ENCODE results near the gene CHST5.
"Not testable (repeated sequence)": the region's sequence is repeated elsewhere in the genome, so short reads cannot be mapped to it uniquely, and the experiment has no call there.

The CHST5 gene

DNA sequence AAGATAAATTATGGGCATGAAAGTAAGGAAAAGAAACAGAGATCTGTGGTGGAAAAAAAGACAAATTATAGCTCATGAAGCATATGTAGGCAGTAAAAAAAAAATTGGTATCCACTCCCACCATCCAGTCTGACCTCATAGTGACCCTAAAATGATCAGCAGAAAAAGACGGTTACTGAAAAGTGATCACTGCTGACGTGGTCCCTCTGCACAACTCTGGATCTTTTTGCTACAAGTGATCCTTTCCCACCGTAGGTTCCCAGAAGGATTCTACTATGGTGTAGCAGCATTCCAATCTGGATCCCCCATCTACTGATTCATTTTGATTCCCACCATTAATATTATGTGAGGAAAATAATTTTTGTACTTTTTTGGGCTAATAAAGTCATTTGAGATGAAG is 29.8 kb downstream of the CHST5 start:
- TF ChIP-seq, protein P1, sequence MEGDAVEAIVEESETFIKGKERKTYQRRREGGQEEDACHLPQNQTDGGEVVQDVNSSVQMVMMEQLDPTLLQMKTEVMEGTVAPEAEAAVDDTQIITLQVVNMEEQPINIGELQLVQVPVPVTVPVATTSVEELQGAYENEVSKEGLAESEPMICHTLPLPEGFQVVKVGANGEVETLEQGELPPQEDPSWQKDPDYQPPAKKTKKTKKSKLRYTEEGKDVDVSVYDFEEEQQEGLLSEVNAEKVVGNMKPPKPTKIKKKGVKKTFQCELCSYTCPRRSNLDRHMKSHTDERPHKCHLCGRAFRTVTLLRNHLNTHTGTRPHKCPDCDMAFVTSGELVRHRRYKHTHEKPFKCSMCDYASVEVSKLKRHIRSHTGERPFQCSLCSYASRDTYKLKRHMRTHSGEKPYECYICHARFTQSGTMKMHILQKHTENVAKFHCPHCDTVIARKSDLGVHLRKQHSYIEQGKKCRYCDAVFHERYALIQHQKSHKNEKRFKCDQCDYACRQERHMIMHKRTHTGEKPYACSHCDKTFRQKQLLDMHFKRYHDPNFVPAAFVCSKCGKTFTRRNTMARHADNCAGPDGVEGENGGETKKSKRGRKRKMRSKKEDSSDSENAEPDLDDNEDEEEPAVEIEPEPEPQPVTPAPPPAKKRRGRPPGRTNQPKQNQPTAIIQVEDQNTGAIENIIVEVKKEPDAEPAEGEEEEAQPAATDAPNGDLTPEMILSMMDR (IDR thresholded peaks at IDR 0.05; ENCODE audit: borderline replicate concordance, extremely low read depth, low read length, poor library complexity, severe bottlenecking), result no peak
- no peak for TF ChIP-seq EZH2 (IDR thresholded peaks at IDR 0.05; ENCODE audit: borderline replicate concordance, low read depth, low read length, severe bottlenecking)
- no peak overlapping the region for H2AFZ ChIP-seq (ENCODE audit: low read depth, low read length)
- no peak overlapping the region for H3K9ac ChIP-seq (ENCODE audit: low read depth, low read length)
- no peaks in the 10 kb centered on the region for H3K4me1 ChIP-seq (ENCODE audit: insufficient read depth, low read length)
- no peaks in the 10 kb centered on the region for H3K79me2 ChIP-seq (ENCODE audit: insufficient read depth, low read length)
- DNase-seq (no peak), ATAC-seq (ENCODE audit: insufficient read depth, low read depth) (no peak)
- no peaks in the 10 kb centered on the region for H3K27me3 ChIP-seq (ENCODE audit: insufficient read depth, low read length, poor library complexity)
- no peaks in the 10 kb centered on the region for H3K36me3 ChIP-seq (ENCODE audit: insufficient read depth, low read length)
- no peak overlapping the region for H3K4me2 ChIP-seq (ENCODE audit: insufficient read depth, low read length)
- no peak overlapping the region for H3K27ac ChIP-seq (ENCODE audit: low read length)
- no peak overlapping the region for H3K4me3 ChIP-seq (ENCODE audit: low read depth in 1 of 2, low read length in 2 of 2)
- H3K9me3 ChIP-seq (ENCODE audit: insufficient read depth, low read length, severe bottlenecking), result no peaks in the 10 kb centered on the region
- H4K20me1 ChIP-seq (ENCODE audit: insufficient read depth, low read length), result no peaks in the 10 kb centered on the region

- Histone ChIP-seq H3K79me2 (ENCODE audit: insufficient read depth, low read length) (no peaks in the 10 kb centered on the region), H3K27me3 (ENCODE audit: insufficient read depth, low read length, poor library complexity) (no peaks in the 10 kb centered on the region), H3K4me3 (ENCODE audit: low read depth in 1 of 2, low read length in 2 of 2) (no peak overlapping the region), H3K9me3 (ENCODE audit: insufficient read depth, low read length, severe bottlenecking) (no peaks in the 10 kb centered on the region), H3K4me1 (ENCODE audit: insufficient read depth, low read length) (no peaks in the 10 kb centered on the region), H2AFZ (ENCODE audit: low read depth, low read length) (no peak overlapping the region), H3K9ac (ENCODE audit: low read depth, low read length) (no peak overlapping the region), H4K20me1 (ENCODE audit: insufficient read depth, low read length) (no peaks in the 10 kb centered on the region), H3K36me3 (ENCODE audit: insufficient read depth, low read length) (no peaks in the 10 kb centered on the region), H3K4me2 (ENCODE audit: insufficient read depth, low read length) (no peak overlapping the region), H3K27ac (ENCODE audit: low read length) (no peak overlapping the region)
- TF ChIP-seq, protein P1 (IDR thresholded peaks at IDR 0.05; ENCODE audit: borderline replicate concordance, extremely low read depth, low read length, poor library complexity, severe bottlenecking), result no peak
- TF ChIP-seq EZH2 (IDR thresholded peaks at IDR 0.05; ENCODE audit: borderline replicate concordance, low read depth, low read length, severe bottlenecking), result no peak
- DNase-seq (no peak), ATAC-seq (ENCODE audit: insufficient read depth, low read depth) (no peak)
Measured at GRCh38 chr16:75503801-75504200, 32.1 kb downstream of the CHST5 start.

DNA sequence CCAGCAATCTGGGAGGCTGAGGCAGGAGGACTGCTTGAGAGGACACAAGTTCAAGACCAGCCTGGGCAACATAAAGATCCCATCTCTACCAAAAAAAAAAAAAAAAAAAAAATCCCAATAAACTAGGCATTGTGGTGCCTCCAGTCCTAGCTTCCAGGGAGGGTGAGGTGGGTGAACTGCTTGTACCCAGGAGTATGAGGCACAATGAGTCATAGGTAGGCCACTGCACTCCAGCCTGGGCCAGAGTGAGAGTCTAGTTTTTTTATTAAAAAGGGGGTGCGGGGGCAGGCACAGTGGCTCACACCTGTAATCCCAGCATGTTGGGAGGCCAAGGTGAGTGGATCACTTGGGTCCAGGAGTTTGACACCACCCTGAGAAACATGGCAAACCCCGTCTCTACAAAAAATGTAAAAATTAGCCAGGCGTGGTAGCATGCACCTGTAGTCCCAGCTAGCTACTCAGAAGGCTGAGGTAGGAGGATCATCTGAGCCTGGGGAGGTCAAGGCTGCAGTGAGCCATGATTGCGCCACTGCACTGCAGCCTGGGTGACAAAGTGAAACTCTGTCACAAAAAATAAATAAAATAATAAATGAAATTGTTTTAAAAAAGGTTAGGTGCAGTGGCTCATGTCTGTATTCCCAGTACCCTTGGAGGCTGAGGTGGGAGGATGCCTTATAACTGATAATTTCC is 32.8 kb downstream of the CHST5 start:
- Histone ChIP-seq H4K20me1 (ENCODE audit: insufficient read depth, low read length) (no peaks in the 10 kb centered on the region), H3K4me2 (ENCODE audit: insufficient read depth, low read length) (no peak overlapping the region), H3K9me3 (ENCODE audit: insufficient read depth, low read length, severe bottlenecking) (no peaks in the 10 kb centered on the region), H3K4me3 (ENCODE audit: low read depth in 1 of 2, low read length in 2 of 2) (no peak overlapping the region), H3K36me3 (ENCODE audit: insufficient read depth, low read length) (no peaks in the 10 kb centered on the region), H3K79me2 (ENCODE audit: insufficient read depth, low read length) (no peaks in the 10 kb centered on the region), H2AFZ (ENCODE audit: low read depth, low read length) (no peak overlapping the region), H3K27me3 (ENCODE audit: insufficient read depth, low read length, poor library complexity) (no peaks in the 10 kb centered on the region), H3K9ac (ENCODE audit: low read depth, low read length) (no peak overlapping the region), H3K27ac (ENCODE audit: low read length) (no peak overlapping the region), H3K4me1 (ENCODE audit: insufficient read depth, low read length) (no peaks in the 10 kb centered on the region)
- DNase-seq (no peak), ATAC-seq (ENCODE audit: insufficient read depth, low read depth) (no peak)
- TF ChIP-seq EZH2 (IDR thresholded peaks at IDR 0.05; ENCODE audit: borderline replicate concordance, low read depth, low read length, severe bottlenecking), result no peak
- TF ChIP-seq, protein P1 (IDR thresholded peaks at IDR 0.05; ENCODE audit: borderline replicate concordance, extremely low read depth, low read length, poor library complexity, severe bottlenecking), result no peak

GRCh38 chr16:75501820-75502219 is 34.1 kb downstream of the CHST5 start:
- not testable (repeated sequence) for ATAC-seq (ENCODE audit: insufficient read depth, low read depth); H3K27ac ChIP-seq (ENCODE audit: low read length); H3K4me3 ChIP-seq (ENCODE audit: low read depth in 1 of 2, low read length in 2 of 2); H3K4me2 ChIP-seq (ENCODE audit: insufficient read depth, low read length); H3K36me3 ChIP-seq (ENCODE audit: insufficient read depth, low read length); H3K79me2 ChIP-seq (ENCODE audit: insufficient read depth, low read length); H3K4me1 ChIP-seq (ENCODE audit: insufficient read depth, low read length); H2AFZ ChIP-seq (ENCODE audit: low read depth, low read length); H4K20me1 ChIP-seq (ENCODE audit: insufficient read depth, low read length); DNase-seq; H3K9ac ChIP-seq (ENCODE audit: low read depth, low read length); H3K27me3 ChIP-seq (ENCODE audit: insufficient read depth, low read length, poor library complexity); H3K9me3 ChIP-seq (ENCODE audit: insufficient read depth, low read length, severe bottlenecking)
